ENCODE measurements around the gene PALLD.
A peak's percentile ranks its signal among the peaks of the same experiment; 100 is the strongest.

PALLD gene

GRCh38 chr4:168656055-168656660 lies 159.3 kb downstream of the PALLD start:
- H3K4me3 ChIP-seq (ENCODE audit: low read depth, low read length) = no peak overlapping the region
- TF ChIP-seq CTCF (conservative IDR thresholded peaks at IDR 0.05; ENCODE audit: low read depth, low read length) = no peak
- DNase-seq (ENCODE audit: low read depth) = peak; percentile 95

- TF ChIP-seq CTCF (conservative IDR thresholded peaks at IDR 0.05; ENCODE audit: low read depth, low read length) = no peak
- DNase-seq (ENCODE audit: low read depth) = no peak
- H3K4me3 ChIP-seq (ENCODE audit: low read depth, low read length) = no peak overlapping the region
These were observed 160.2 kb downstream of the PALLD start for GRCh38 chr4:168656946-168657473.

GRCh38 chr4:168658751-168659150 lies 161.9 kb downstream of the PALLD start:
- no peak for DNase-seq (ENCODE audit: low read depth)
- TF ChIP-seq CTCF (conservative IDR thresholded peaks at IDR 0.05; ENCODE audit: low read depth, low read length) = no peak
- H3K4me3 ChIP-seq (ENCODE audit: low read depth, low read length) = no peak overlapping the region

GRCh38 chr4:168659741-168660465 lies 163.1 kb downstream of the PALLD start:
- DNase-seq (ENCODE audit: low read depth) = no peak
- no peak overlapping the region for H3K4me3 ChIP-seq (ENCODE audit: low read depth, low read length)
- TF ChIP-seq CTCF (conservative IDR thresholded peaks at IDR 0.05; ENCODE audit: low read depth, low read length) = no peak

GRCh38 chr4:168662297-168662984 lies 165.6 kb downstream of the PALLD start:
- H3K4me3 ChIP-seq (ENCODE audit: low read depth, low read length) = no peak overlapping the region
- DNase-seq (ENCODE audit: low read depth) = no peak
- no peak for TF ChIP-seq CTCF (conservative IDR thresholded peaks at IDR 0.05; ENCODE audit: low read depth, low read length)

GRCh38 chr4:168664242-168664891 lies 167.5 kb downstream of the PALLD start:
- no peak for DNase-seq (ENCODE audit: low read depth)
- no peak for TF ChIP-seq CTCF (conservative IDR thresholded peaks at IDR 0.05; ENCODE audit: low read depth, low read length)
- H3K4me3 ChIP-seq (ENCODE audit: low read depth, low read length) = no peak overlapping the region

All from choroid plexus epithelial cell (primary cell).